Anterior cingulate cortex (tissue), 58 donors: ENCODE measurements around the gene CHD2.
A peak's percentile ranks its signal among the peaks of the same experiment; 100 is the strongest.

ENCODE experiments used
- DNase-seq, 58 donors: peaks; one replicate each; lab custom pipeline; 2025; lab: John Stamatoyannopoulos, UW

Gene CHD2

DNA sequence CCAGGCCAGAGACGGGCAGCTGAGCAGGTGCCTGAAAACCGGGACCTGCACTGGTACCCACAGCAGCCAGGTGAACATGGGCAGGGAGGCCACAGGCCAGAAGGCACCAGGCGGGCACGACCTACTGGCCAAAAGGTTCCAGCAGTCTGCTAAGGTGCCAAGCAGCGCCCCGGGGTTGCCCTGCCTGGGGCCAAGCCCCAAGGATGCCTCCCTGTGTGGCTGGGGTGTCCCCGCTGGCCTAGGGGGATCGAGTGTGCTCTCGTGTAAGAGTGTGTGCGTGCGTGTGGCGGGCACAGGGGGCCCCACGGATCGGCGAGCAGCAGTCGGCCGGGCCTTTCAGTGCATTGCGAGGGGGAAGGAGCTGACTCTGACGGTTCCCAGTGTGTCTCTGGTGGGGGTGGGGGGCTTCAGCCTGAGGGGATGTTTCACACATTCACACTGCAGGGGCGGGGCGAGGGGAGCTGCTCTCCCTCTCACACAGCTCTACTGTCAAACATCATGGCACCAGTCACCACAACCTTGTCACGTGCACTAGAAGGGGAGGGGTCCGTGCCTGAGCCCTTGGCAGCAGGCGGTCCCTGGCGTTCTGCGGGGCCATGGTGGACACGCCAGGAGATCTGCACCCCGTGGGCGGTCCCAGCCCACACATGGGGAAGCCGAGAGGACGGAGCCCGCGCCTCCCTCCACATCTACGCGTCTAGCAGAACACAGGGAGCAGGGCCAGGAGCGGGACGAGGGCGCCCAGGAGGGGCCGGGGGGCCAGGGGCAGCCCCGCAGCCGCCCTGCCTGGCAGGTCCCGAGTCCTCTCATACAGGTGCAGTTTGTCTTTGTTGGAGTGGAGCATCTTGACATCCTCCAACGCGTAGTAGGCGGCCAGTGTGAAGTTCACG is 144.4 kb downstream of the CHD2 start:
- DNase-seq: no peak

DNA sequence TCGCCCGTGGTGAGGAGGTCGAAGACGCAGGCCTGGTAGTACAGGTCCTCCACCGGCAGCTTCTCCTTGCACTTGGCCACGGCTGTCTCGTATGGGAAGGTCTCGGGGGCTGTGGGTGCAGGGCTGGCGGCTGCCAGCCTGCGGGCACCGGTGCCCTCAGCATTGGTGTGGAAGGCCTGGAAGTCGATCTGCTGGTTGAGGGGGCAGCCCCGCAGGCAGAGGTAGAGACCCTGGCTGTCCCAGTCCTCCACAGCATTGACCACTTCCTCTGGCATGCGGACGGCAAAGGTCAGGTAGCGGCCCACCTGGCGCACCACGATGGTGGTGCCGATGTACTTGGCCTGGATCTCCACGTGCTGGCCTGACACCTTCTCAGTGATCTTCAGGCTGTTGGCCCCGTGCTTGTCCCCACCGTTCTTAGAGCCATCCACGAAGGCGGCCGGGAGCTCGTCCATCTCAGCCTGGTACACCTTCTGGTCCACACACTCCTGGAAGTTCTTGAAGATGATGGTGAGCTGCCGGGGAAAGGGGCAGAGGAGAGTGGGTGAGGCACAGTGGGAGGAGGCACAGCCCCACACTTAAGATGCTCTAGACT is 145.2 kb downstream of the CHD2 start:
- DNase-seq: no peak

DNA sequence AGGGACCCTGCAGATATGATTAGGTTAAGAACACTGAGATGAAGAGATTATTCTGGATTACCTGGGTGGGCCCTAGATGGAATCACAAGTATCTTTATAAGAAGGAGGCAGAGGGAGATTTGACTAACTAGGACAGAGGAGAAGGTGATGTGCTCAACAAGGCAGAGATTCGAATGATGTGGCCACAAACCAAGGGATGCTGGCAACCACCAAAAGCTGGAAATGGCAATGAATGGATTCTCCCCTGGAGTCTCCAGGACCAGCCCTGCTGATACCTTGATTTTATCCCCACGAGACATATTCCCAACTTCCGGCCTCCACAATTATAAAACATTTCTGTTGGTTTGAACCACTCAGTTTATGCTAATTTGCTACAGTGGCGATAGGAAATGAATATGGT is 146.0 kb downstream of the CHD2 start:
- no peak for DNase-seq

DNA sequence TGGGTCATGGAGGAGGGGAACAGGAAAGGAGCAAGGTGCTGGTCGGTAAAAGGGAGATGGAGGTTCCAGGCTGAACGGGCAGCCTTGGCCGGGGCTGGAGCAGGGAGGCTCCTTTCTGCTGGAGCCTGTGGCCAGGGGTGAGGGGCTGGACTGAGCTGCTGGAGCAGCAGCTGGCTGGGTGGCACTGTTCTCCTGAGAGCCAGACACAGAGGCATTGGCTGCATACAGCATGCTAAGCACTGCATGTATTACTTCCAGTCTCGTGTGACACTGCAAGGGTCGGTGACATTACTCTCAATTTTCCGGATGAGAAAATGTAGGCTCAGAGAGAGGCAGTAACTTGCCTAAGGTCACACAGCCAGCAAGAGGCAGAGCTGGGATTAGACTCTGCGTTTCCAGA is 146.6 kb downstream of the CHD2 start:
- no peak for DNase-seq

DNA sequence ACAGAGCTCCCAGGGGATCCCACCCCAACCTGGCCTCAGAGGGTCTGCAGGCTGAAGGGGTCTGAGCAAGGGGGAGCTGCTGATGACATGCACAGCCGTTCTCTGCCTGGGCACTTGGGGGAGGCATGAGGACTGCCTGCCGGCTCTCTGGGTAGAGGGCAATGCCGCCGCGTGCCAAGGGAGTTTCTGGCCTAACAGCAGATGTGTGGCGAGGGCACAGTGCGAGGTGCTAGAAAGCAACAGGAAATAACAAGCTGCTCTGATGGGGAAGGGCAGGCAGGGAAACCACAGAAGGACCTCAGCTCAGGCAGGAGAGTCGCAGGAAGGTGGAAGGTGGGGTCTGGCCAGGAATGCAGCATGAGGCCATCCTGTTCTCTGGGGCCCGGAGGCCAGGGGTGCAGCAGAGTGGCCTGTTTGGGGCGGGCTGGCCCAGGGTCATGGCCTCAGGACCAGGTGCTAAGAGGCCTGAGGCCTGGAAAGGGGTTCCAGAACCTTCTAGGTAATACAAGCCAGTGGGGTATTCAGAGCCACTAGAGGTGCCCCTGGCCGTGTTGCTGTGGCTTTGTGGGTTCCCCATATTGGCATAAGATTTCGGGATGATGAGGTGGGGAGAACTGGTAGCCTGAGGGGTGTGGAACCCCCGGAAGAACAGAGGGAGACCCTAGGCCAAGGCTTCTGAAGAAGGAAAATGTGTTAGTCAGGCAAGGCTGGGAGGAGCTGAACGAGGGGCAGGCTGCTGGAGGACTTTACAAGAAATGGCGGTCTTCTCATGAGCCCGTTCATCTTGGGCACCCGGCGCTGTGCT is 147.7 kb downstream of the CHD2 start:
- DNase-seq: no peak

DNA sequence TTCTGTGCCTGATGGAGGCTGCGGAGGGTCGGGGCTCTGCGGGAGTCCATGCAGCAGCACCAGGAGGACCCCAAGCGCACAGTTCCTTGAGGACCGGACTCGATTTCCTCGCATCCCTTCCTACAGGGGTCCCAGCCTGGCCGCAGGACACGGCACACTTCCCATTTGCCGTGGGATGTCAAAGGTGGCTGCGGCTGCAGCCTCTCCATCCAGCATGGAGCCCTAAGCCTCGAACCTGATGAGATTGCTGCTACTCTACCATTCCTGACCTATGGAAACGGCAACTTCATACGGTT is 148.2 kb downstream of the CHD2 start:
- no peak for DNase-seq

DNA sequence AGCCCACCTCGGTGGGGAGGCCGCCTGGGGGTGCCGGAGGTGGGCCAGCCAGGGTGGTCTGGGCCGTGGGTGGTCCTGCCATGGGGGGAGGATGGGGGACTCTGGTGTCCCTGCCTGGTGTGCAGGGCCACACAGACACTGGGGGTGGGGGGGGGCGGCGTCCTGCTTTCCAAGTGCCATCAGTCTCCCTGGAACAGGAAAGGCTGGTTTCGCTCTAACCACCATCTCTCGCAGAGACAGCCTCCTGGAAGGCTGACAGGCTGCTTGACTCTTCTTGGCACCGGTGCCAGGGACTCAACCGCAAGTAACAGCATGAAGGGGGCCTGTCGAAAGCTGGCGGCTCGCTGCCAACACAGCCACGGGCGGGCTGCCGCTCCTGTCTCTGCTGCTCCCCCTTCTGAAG is 148.6 kb downstream of the CHD2 start:
- peak in 37 of 58 donors; percentile 11 to 69 (median 40) for DNase-seq

DNA sequence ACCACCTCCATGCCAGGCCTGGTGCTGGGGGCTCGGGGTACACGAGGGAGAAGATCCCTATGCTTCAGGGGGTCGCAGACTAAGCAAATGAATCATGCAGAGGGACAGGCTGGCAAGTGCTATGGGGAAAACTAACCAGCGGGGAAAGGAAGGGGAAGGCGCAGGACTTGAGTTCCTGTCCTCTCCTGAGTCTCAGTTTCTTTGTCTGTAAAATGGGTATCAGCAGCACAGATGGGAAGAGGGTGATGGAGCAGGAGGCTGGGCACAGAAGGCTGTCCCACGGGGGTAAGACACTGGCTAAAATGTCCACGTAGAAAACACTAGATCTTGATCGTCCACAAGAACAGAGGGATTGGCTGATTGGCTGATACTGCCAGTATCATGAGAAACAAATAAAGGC is 149.1 kb downstream of the CHD2 start:
- DNase-seq: no peak

DNA sequence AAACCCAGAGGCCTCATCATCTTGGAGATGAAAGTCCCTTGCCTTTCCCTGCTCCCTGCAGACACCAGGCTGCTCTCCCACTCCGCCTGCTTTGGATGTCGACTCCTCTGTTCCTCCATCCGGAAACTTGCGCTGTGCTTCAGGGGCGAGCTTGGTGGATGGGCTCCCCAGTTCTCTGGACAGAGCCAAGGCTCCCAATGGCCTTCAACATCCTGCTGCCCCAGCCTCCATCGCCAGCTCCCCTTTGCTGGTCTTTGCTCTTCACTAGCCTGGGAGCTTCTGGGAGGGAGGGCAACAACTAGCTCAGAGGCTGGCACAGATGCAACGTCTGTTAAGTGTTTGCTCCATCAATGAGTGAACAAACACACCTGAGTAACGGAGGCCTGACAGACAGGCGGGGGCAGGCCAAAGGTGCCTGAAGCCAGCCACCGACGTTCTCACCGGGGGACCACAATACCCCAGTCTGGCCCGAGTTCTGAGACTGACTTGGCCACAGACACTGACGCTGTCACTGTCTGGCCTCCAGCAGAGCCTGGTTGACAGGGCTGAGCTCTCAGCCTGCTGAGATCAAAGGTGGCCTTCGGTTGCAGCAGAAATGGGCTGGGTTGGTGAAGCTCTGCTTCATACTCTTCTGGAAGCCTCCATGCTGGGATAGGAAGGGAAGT is 149.9 kb downstream of the CHD2 start:
- no peak for DNase-seq

DNA sequence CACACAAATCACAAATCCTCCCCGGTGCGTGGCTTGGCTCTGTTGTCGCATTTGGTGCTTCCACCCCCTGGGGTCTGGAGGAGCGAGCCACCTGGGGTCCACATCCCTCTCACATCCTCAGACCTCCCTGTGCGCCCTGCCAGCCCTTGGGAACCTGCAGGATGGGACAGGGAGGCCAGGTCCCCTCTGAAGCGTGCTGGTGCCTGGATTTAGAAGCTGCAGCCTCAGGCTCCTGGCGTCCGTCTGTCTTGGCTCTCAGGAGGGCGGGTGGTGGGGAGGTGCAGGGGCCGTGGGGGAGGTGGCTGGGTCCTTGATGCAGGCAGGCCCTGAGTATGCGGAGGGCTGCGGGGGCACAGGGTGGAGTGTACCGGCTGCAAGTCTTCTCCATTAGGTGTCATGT is 150.5 kb downstream of the CHD2 start:
- no peak for DNase-seq

DNA sequence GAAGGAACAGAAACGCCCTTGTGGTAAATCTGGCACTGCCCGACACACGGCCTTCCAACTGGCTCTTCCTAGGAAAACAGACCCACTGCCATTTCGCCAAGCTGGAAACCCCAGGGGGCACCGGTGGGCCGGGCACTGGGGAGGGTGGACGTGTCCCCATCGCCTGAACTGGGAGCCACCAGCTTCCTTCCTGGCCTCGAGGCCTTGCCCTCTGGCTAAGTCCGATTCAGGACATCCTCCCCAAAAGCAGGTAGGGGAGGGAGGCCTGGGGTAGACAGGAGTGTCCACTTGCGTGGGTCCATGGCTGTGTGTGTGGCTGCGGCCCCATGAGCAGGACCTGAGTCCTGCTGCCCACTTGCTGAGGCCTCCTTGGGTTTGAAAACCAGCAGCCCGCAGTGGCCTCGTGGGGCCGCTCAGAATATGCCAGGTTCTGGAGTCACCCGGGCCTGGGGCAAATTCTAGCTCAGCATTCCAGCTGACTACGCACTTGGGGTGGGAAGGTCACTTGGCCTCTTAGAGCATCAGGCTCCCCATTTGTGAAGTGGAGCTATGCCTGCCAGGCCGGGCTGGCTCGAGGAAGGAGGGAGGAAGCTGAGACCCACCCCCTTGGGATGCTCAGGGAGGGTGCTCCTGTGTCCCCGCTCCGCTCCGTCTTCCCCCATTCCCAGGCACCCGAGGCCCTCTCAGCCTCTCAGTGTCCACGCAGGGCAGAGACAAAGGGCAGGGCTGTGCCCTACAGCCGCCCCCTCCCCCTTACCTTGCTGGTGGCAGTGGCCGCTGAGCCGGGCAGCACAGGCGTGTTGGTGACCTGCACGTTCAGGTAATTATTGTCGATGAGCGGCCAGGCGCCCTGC is 151.3 kb downstream of the CHD2 start:
- DNase-seq: no peak

DNA sequence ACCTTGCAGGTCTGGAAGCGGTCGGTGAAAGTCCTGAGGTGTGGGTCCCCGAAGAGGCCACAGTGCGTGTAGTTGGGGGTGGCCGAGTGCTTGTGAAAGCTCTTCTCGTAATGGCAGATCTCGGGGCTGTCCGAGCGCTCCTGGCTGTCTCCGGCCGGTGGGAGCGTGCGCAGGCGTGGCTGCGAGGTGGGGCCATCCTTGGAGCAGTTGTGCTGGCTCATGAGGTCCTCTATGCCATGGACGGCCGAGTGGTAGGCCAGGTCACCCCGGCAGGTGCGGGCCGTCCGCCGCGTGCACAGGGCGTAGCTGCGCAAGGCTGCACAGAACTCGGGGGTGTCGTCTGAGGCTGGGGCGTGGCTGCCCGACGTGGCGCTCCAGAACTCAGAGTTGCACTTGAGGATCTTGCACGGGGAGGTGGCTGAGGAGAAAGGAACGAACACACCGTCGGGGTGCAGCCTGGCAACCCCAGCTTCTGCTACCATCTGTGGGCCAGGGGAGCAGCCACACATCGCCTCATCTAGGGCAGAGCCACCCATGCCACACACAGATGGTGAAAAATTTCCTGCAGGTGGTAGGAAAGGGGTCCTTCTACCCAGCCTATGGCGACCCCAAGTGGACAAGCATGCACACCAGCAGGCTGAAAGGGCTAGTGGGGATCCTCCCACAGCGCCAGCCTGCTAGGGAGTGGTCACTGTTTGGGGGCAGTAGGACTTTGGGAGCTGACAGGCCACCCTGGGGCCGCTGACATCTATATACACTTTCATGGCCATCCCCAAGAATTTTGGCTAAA is 152.2 kb downstream of the CHD2 start:
- DNase-seq: no peak

DNA sequence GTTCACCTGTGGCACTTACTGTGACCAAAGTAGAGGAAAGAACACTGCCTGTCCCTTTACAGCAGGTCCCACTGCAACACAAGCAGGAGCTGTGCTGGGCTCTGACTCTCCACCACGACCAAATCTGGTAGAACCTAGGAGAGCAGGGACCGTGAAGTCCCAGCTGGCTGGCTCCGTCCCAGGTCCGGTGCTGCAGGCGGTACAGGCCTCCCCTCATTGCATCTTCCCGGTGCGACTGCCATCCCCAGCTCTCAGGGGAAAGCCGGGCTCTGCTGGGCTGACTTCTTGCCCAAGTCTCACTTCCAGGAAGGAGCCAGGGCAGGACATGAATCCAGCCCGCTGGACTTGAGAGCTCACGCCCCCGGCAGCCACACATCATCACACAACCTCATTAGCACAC is 155.1 kb downstream of the CHD2 start:
- DNase-seq: no peak

DNA sequence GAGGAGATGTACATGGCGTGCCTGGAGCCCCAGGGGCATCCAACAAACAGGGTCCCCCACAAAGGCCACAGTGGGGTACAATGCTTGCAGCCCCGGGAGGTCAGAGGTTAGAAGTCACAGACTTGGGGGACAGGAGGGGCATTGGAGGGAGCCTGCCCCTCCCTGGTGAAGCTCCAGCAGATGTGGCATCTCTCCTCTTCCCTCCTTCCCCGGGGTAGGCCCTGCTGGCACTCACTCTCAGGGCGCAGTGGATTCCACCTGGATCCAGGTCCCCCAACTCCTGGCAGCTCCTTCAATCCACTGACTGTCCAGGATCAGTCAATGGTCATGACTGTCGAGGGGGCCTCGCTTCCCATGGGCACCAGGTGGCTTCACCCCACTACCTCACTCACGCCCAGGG is 156.7 kb downstream of the CHD2 start:
- no peak for DNase-seq

DNA sequence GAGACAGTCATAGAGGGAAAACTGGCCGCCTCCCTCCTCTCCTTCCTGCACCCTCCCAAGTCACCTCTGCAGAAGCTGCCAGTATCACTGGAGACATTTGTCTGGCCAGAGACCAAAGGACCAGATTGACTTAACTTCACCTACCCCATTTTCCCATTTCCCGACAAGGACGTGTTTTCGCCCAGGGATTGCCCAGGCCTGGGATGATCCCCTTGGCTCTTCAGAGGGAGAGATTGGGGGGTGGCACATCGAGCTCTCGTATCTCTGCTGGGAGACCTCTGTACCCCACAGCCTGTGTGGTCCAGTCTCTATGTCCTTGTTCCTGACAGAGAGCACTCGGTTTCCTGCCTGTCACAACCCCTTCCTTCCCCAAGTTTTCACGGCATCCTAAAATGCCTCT is 157.5 kb downstream of the CHD2 start:
- DNase-seq: no peak

DNA sequence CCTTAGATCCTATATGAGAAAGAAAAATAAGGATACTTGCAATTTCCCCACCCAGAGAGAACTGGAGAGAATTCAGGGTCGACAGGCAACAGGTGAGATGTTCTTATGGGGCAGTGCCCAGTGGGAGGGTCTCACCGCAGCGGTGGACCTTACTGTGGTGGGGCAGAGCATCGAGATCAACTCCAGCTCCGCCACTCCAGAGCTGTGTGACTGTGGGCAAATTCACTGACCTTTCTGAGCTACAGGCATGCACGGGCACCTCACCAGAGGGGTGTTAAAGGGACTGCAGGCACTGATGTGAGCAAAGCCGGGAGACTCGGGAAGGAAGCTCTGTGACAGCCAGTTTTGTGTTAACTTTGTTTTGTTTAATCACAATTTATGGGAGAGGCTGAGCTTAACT is 158.0 kb downstream of the CHD2 start:
- DNase-seq: no peak

DNA sequence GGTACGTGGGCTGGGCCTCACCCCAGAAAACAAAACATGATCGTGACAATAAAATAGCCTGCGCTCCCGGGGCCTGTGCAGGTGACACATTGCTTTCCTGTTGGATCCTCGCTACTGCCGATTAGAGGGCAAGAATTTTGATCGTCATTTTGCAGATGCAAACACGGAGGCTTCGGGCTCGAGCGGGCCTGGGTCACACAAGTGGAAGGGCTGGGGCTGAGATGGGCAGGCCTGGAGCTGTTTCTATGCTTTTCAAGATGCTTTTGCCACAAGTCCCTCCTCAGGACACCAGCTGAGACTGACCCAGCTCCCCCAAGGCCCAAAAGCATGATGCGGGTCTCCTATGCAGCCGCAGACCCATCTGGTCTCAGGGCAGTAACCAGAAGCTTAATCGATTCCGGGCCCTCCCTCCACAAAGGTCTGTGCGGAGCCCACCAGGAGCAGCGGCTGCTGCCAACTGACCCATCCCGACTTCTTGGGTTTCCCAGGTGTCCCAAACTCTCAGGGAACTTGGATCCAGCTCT is 158.8 kb downstream of the CHD2 start:
- DNase-seq: no peak

DNA sequence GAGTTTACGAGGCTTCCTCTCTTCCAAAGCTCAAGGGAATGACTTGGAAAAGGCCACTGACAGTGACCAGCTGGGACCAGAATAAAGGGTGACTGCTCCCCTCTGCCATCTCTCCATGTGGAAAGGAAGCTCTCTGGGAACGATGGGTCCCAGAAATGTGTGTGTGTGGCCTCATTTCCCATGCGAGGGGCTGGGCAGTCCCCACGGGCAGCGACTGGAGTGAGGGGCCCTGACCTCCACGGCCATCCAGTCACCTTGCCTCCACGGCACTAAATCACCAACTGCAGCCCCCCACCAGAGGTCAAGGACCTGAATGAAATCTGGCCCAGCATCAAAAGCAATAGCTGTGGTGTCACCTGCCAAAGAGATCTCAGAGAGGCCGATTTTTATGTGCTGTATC is 159.3 kb downstream of the CHD2 start:
- no peak for DNase-seq
